ENCODE results near the gene SETD5. TPM values are rescaled to one million over a fixed set of nuclear protein-coding genes. Genes with fewer than 3 reads are reported as not detected.

SETD5 gene
- total and polyA plus RNA-seq, 2 of the 8 experiments (the other 6 are each of a cell fraction or from before 2014, with no cell fraction given): 108 to 234 TPM

GRCh38 chr3:9408546-9408945 is 11.1 kb downstream of the SETD5 start (continued):
- TF ChIP-seq EP300 (IDR thresholded peaks at IDR 0.05; ENCODE audit: borderline replicate concordance in 1 of 2, low read depth in 2 of 2, low read length in 2 of 2) (no peak), PHF8 (conservative IDR thresholded peaks at IDR 0.05; ENCODE audit: low read depth, low read length) (no peak)

Data from H1 (cell line).